T1000 (cell line): Measurements from ENCODE around the gene ABTB2.
A peak's percentile ranks its signal among the peaks of the same experiment; 100 is the strongest.
"Not testable (repeated sequence)": the region's sequence is repeated elsewhere in the genome, so short reads cannot be mapped to it uniquely, and the experiment has no call there.

Experiments used
- DNase-seq: peaks from one replicate; lab custom pipeline; 2025; ENCODE audit warnings: mixed read lengths; lab: John Stamatoyannopoulos, UW

Gene ABTB2

GRCh38 chr11:34357701-34358257 lies at the start of gene ABTB2:
ABTB2 (minus strand) TSS chr11:34358010.
- DNase-seq, result peak; percentile 93

DNA sequence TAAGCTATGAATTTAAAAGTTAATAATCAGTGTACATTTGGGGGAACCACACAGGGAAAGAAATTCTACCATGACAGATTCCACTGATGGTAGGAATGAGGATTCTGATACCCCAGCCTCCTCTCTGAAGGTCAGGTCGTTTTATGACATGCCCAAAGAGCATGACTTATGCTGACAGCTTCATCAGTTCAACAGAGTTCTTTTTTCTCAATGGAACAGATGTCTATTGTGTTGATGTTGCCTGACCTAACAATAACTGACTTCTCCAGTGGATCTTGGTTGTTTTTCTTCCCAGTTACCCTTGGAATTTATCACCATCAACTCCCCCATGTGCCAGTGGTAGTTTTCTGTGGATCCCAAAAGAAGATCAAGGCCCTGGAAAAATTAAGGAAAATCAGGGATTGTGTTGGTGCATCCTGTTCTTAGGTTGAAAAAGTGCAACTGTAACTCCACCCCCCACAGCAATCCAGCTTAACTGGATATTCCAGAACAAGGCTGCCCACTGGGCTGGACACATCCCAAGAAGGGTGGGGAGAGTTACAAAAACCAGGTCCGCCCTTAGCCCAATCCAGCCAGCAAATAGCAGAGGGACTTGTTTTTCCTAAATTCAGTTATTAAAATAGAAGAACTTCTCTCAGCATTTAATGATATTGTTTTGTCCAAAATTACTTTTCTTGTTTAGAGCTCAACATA lies 49.5 kb upstream of the ABTB2 start:
- no peak for DNase-seq

- DNase-seq, result no peak
Observed at GRCh38 chr11:34406413-34406812, 48.6 kb upstream of the ABTB2 start.

- no peak for DNase-seq
Observed at GRCh38 chr11:34405079-34405858, 47.5 kb upstream of the ABTB2 start.

GRCh38 chr11:34404280-34404679 lies 46.5 kb upstream of the ABTB2 start:
- no peak for DNase-seq

DNA sequence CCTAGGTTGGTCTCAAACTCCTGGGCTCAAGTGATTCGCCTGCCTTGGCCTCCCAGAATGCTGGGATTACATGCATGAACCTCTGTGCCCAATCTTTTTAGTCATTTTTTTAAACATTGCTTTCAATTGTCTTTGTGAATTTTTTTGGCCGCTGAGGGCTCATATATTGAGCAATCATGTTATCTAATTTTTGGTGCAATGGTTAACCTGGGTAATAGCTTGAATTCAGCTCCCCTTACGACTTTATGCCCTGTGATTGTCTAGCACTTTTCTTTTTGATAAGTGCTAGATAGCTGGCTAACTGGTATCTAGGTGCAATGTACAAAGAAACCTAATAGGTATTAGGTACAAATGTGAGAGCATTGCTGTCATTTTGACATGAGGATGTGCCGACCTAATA lies 45.6 kb upstream of the ABTB2 start:
- DNase-seq, result no peak

DNA sequence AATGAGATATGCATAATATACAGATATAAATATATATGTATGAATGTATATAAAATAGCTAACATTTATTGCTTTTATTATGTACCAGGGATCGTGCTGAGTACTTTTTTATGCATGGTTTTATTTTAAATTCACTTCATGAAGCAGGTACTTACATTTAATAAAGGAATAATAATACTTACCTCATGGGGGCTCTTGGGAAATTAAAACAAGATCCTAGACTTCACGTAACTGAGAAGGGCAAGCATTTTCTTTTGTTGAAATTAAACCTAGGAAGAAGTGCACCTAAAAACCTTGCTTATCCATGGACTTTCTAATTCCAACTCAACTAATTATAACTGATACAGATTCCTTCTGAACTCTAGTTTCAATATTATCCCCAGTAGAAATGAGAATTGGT lies 40.0 kb upstream of the ABTB2 start:
- no peak for DNase-seq

GRCh38 chr11:34397120-34397519 lies 39.3 kb upstream of the ABTB2 start:
- DNase-seq, result no peak

GRCh38 chr11:34395916-34396550 lies 38.2 kb upstream of the ABTB2 start:
- peak; percentile 31 for DNase-seq

- no peak for DNase-seq
Observed at GRCh38 chr11:34394771-34395300, 37.0 kb upstream of the ABTB2 start.

GRCh38 chr11:34387653-34388052 lies 29.8 kb upstream of the ABTB2 start:
- no peak for DNase-seq

DNA sequence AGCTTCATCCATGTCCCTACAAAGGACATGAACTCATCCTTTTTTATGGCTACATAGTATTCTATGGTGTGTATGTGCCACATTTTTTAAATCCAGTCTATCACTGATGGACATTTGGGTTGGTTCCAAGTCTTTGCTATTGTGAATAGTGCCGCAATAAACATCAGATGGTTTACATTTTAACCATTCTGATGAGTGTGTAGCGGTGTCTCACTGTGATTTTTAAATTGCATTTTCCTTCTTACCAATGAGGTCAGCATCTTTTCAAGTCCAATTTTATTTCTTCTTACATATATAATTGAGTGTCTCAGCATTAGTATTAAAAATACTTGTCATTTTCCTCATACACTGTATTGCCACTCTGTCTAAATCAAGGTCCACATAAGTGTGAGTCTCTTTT lies 28.5 kb upstream of the ABTB2 start:
- DNase-seq, result not testable (repeated sequence)

DNA sequence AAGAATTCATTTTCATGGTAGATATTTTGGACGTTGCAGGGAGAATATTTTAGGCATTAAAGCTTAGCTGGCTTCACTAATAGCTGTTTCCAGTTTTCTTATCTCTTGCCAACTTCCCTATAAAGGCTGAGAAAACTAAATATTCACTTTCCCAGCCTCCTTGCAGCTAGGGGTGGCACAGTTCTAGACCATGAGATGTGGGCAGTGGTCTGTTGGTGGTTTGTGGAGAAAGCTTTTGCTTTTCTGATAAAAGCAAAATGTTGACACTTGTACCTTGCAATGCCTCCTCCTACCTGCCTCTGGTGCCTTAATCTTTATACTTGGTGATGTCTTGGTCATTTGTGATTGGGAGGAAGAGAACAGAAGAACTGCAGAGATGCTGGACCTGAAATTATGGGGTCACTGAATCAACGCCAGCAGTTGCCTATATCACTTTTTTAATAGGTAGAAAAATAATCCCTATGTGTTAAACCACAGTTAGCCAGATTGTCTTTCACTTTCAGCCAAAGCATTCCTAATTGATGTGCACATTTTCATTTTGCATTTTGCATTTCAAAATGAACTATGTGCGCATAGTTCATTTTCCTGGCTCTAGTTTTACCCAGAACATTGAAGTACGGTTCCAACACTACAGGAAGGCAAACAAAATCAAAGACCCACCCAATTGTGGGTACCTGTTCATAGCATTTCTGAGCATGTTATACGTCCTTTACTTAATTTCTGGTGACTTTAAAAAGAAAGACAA lies 24.9 kb upstream of the ABTB2 start:
- no peak for DNase-seq

GRCh38 chr11:34381775-34382174 lies 24.0 kb upstream of the ABTB2 start:
- DNase-seq, result no peak

GRCh38 chr11:34380696-34381095 lies 22.9 kb upstream of the ABTB2 start:
- no peak for DNase-seq

- DNase-seq, result no peak
Observed at GRCh38 chr11:34379539-34379938, 21.7 kb upstream of the ABTB2 start.

DNA sequence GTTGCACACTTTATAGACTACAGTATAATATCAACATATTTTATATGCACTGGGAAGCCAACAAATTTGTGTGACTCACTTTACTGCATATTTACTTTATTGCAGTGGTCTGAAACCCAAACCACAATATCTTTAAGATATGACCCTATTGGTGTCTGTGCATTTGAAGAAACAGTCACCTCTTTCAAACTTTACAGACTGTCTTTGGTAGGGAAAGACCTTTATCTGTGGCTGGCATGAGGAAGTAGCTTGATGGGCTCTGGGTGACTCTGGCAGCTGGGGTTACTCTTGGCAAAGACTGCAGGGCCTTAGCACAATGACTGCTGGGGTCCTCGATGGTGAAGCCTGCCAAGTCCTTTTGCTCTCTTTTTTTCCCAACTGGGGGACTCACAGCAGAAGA lies 21.3 kb upstream of the ABTB2 start:
- DNase-seq, result peak; percentile 5

GRCh38 chr11:34373727-34374126 lies 15.9 kb upstream of the ABTB2 start:
- DNase-seq, result no peak

GRCh38 chr11:34366522-34366921 lies 8.7 kb upstream of the ABTB2 start:
- DNase-seq, result no peak

- no peak for DNase-seq
Observed at GRCh38 chr11:34364102-34364501, 6.3 kb upstream of the ABTB2 start.

DNA sequence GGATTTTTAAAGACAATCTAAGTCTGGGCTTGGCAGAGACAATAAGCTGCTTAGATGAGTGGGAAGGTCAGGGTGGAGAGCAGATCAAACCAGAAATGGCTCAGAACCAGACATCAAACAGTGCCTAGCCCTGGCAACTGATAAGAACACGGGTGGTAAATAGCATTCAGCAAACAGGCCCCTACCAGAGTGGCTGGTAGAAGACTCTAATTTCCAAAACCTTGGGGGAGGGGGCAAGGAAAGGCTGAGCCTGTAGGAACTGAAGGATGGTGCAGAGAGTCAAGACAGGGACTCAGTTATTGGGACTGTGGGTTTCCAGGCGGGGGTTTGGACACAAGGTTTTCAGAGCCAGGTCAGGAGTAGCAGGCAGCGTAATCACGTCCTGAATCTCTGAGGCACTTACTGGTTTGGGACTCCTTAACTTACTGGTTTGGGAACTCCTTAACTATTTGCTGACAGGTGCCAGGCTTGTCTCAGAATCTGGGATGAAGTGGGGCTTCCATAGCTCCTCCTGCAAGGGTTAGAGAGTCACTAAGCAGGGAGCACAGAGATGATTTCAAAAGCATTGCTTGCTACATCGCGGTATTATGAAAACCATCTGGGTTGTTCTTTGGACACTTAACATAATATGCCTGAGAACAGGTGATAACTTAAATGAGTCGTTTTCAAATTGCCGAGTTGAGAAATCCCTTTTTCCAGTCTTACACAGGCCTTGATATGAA lies 5.7 kb upstream of the ABTB2 start:
- DNase-seq, result no peak
